Right lobe of liver (tissue), 4 donors: Measurements from ENCODE around the gene GJD3.

Source experiments
- POLR2A ChIP-seq: fragments of 450-650 bp; IDR thresholded peaks from one replicate; pipeline ENCODE4 v1.6.1; 2017; ENCODE audit warnings: antibody characterized with exemption, mild to moderate bottlenecking
- TF ChIP-seq, protein P1 (sequence below), 4 donors: fragments of 200-600 bp in 3 of 4; fragments of 450-650 bp in 1 of 4; IDR thresholded peaks; one replicate each; pipeline versions ENCODE4 v1.5.1 to v1.8.0; 2016 to 2022; ENCODE audit warnings: antibody characterized with exemption in 4 of 4, mild to moderate bottlenecking in 2 of 4
- donor health status: DM: no; HTN: no; CAD: no.
- donor health status: DM: no; HTN: no; CAD: no.
- donor health status: DM: no; HTN: yes; CAD: no.

DNA sequence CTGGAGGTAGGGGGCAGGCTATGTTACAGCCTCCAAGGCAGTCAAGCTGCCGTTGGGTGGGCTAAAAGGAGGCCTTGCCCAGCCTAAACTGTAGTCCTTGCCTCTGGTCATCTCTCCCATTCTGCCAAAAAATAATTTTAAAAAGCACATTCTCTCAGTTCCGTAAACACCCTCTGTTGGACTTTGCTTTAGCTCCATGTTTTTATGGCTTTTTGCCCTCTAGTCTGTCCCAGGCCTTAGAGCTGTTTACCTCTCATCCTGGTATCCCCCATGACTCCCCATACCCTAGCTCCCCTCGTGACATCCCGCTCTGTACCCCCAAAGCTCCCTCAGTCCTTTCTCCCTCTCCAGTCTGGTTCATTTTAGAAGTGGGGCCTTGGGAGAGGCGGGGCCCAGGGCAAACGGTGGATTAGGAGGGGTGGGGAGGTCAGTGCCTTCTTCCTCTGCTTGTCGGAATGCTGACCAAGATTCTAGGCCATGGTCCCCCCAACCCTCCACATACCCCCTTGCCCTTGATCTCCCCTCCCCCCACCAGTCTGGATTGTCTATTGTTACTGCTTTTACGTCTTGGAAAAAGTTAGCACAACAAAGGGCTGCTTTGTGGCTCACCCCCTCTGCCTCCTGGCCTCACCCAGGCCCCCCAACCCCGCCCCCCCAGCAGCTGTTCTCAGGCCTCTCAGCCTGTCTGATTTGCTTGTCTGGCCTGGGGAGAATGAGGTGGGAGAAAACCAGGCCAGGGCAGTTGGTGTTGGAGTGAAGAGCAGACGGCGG lies 18.4 kb downstream of the GJD3 start:
- TF ChIP-seq, protein P1, sequence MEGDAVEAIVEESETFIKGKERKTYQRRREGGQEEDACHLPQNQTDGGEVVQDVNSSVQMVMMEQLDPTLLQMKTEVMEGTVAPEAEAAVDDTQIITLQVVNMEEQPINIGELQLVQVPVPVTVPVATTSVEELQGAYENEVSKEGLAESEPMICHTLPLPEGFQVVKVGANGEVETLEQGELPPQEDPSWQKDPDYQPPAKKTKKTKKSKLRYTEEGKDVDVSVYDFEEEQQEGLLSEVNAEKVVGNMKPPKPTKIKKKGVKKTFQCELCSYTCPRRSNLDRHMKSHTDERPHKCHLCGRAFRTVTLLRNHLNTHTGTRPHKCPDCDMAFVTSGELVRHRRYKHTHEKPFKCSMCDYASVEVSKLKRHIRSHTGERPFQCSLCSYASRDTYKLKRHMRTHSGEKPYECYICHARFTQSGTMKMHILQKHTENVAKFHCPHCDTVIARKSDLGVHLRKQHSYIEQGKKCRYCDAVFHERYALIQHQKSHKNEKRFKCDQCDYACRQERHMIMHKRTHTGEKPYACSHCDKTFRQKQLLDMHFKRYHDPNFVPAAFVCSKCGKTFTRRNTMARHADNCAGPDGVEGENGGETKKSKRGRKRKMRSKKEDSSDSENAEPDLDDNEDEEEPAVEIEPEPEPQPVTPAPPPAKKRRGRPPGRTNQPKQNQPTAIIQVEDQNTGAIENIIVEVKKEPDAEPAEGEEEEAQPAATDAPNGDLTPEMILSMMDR (IDR thresholded peaks at IDR 0.05): no peak
- no peak for TF ChIP-seq POLR2A
